ENCODE data around the gene YJU2. TPM values are rescaled to one million over a fixed set of nuclear protein-coding genes. Genes with fewer than 3 reads are reported as not detected.
"Not testable (repeated sequence)": the region's sequence is repeated elsewhere in the genome, so short reads cannot be mapped to it uniquely, and the experiment has no call there.

Gene YJU2
- total RNA-seq, 4 donors from 2014 or later = 17.0 to 29.1 (median 26.4) TPM

DNA sequence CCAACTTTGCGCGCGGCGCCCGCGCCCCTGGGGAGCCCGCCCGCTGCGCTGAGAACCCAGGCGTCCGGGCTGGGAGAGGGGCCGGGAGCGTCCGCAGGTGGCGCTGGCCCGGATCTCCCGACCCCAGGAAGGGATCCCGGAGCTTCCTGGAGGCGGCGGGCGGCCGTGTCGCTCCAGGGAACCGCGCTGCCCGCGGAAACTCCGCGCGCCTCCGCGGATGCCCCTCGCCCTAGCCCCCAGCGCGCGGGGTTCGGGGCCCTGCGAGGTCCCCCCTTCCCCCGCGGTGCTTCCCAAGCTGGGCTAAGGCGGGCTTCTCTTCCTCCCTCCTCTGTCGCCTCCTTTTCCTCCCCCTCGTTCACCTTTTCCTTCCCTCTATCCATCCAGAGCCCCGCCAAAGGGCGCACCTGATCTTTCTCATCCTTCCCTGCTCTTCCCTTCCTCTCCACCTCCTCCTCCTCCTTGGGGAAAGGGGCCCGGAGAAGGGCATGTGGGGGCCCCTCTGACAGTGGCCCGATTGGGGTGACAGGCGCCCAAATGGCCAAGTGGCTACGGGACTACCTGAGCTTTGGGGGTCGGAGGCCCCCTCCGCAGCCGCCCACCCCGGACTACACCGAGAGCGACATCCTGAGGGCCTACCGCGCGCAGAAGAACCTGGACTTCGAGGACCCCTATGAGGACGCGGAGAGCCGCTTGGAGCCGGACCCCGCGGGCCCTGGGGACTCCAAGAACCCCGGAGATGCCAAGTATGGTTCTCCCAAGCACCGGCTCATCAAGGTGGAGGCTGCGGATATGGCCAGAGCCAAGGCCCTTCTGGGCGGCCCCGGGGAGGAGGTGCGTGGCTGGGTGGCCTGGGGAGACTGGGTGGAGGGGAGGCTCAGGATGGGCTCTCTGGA lies 32.9 kb downstream of the YJU2 start:
- TF ChIP-seq POLR2A (IDR thresholded peaks at IDR 0.05; ENCODE audit: low read depth) (no peak), POLR2AphosphoS5 (IDR thresholded peaks at IDR 0.05) (no peak), EP300 (IDR thresholded peaks at IDR 0.05) (no peak)
- TF ChIP-seq, protein P1, sequence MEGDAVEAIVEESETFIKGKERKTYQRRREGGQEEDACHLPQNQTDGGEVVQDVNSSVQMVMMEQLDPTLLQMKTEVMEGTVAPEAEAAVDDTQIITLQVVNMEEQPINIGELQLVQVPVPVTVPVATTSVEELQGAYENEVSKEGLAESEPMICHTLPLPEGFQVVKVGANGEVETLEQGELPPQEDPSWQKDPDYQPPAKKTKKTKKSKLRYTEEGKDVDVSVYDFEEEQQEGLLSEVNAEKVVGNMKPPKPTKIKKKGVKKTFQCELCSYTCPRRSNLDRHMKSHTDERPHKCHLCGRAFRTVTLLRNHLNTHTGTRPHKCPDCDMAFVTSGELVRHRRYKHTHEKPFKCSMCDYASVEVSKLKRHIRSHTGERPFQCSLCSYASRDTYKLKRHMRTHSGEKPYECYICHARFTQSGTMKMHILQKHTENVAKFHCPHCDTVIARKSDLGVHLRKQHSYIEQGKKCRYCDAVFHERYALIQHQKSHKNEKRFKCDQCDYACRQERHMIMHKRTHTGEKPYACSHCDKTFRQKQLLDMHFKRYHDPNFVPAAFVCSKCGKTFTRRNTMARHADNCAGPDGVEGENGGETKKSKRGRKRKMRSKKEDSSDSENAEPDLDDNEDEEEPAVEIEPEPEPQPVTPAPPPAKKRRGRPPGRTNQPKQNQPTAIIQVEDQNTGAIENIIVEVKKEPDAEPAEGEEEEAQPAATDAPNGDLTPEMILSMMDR (IDR thresholded peaks at IDR 0.05) = no peak
- H3K36me3 ChIP-seq = no peaks in the 10 kb centered on the region
- 6% methylated on average over 36 of the region's 71 CpGs for WGBS
- H3K4me3 ChIP-seq = peak overlapping the region; percentile 27 to 38 (median 34)
- intact Hi-C loops (cut with DNase I) = no loop called here
- H3K27ac ChIP-seq (replicated peaks in 1 of 4) = no peak overlapping the region
- peaks cover 4 to 78% (median 31%) of the 10 kb centered on the region in 4 donors for H3K27me3 ChIP-seq
- no peak for DNase-seq (ENCODE audit: extremely low spot score)
- H3K9me3 ChIP-seq = no peaks in the 10 kb centered on the region
- peaks cover 13 to 19% (median 15%) of the 10 kb centered on the region in 4 donors for H3K4me1 ChIP-seq

GRCh38 chr19:4284176-4284958 lies 37.5 kb downstream of the YJU2 start:
- TF ChIP-seq, protein P1 (IDR thresholded peaks at IDR 0.05) = no peak
- no peak for TF ChIP-seq POLR2AphosphoS5 (IDR thresholded peaks at IDR 0.05)
- TF ChIP-seq POLR2A (IDR thresholded peaks at IDR 0.05; ENCODE audit: low read depth) = no peak
- no peak for TF ChIP-seq EP300 (IDR thresholded peaks at IDR 0.05)
- H3K36me3 ChIP-seq = no peaks in the 10 kb centered on the region
- H3K27me3 ChIP-seq = peaks cover 4 to 90% (median 23%) of the 10 kb centered on the region in 4 donors
- DNase-seq (ENCODE audit: extremely low spot score) = no peak
- WGBS = 36% methylated on average over 19 of the region's 20 CpGs
- no peak overlapping the region for H3K4me3 ChIP-seq
- peaks cover 6 to 9% (median 8%) of the 10 kb centered on the region in 4 donors for H3K4me1 ChIP-seq
- intact Hi-C loops (cut with DNase I) = no loop called here
- H3K9me3 ChIP-seq = no peaks in the 10 kb centered on the region
- no peak overlapping the region for H3K27ac ChIP-seq (replicated peaks in 1 of 4)

DNA sequence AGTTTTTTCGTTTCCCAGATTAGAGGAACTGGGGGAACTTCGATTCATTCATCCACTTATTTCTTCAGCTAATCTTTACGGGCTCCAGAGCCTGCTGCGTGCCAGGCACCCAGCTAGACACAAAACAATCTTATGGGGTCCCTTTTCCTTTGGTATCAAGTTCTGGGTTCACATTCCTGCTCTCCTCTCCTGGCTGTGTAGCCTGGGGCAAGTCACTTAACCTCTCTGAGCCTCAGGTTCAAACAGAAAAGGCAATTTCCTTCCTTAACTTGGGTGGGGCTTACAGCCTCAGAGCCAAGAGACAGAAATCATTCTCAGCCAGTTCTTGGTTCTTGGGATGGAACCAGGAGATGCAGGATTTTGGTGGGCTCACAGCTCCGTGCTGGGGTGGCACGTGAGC lies 38.1 kb downstream of the YJU2 start:
- intact Hi-C loops (cut with DNase I) = no loop called here
- Histone ChIP-seq H3K36me3 (no peaks in the 10 kb centered on the region), H3K4me1 (peaks cover under 1 to 3% (median 2%) of the 10 kb centered on the region in 4 donors), H3K27me3 (peaks cover 1 to 86% (median 17%) of the 10 kb centered on the region in 4 donors), H3K9me3 (no peaks in the 10 kb centered on the region), H3K4me3 (no peak overlapping the region), H3K27ac (replicated peaks in 1 of 4) (no peak overlapping the region)
- DNase-seq (ENCODE audit: extremely low spot score) = no peak
- TF ChIP-seq EP300 (IDR thresholded peaks at IDR 0.05) = no peak
- no peak for TF ChIP-seq POLR2A (IDR thresholded peaks at IDR 0.05; ENCODE audit: low read depth)
- WGBS = 65% methylated on average over 6 of the region's 6 CpGs

DNA sequence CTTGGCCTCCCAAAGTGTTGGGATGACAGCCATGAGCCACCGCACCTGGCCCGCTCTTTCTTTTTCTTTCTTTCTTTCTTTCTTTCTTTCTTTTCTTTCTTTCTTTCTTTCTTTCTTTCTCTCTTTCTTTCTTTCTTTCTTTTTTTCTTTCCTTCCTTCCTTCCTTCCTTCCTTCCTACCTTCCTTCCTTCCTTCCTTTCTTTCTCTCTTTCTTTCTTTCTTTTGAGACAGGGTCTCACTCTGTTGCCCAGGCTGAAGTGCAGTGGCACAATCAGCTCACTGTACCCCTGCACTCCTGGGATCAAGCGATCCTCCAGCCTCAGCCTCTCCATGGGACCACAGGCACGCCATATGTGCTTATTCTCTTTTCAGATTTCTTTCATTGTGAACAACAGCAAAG lies 39.3 kb downstream of the YJU2 start:
- WGBS = 93% methylated on average over 4 of the region's 4 CpGs

GRCh38 chr19:4288091-4288777 lies 41.4 kb downstream of the YJU2 start:
- H3K9me3 ChIP-seq = no peaks in the 10 kb centered on the region
- WGBS = 87% methylated on average over 16 of the region's 16 CpGs
- TF ChIP-seq, protein P1 (IDR thresholded peaks at IDR 0.05) = no peak
- TF ChIP-seq POLR2A (IDR thresholded peaks at IDR 0.05; ENCODE audit: low read depth) = no peak
- no peak for DNase-seq (ENCODE audit: extremely low spot score)
- H3K27ac ChIP-seq (replicated peaks in 1 of 4) = no peak overlapping the region
- H3K4me3 ChIP-seq = no peak overlapping the region
- H3K27me3 ChIP-seq = peaks cover 0 to 82% (median 5%) of the 10 kb centered on the region in 4 donors
- no peaks in the 10 kb centered on the region for H3K4me1 ChIP-seq
- intact Hi-C loops (cut with DNase I) = no loop called here
- H3K36me3 ChIP-seq = no peaks in the 10 kb centered on the region

More for the DNA sequence above, 39.3 kb downstream of the YJU2 start:
- H3K27me3 ChIP-seq = peaks cover 0 to 86% (median 8%) of the 10 kb centered on the region in 4 donors
- H3K4me3 ChIP-seq; H3K9me3 ChIP-seq; intact Hi-C loops (cut with DNase I); H3K4me1 ChIP-seq; H3K27ac ChIP-seq (replicated peaks in 1 of 4); H3K36me3 ChIP-seq; DNase-seq (ENCODE audit: extremely low spot score): not testable (repeated sequence)

Data from esophagus muscularis mucosa (tissue), 4 donors.